ENCODE data around the gene AHNAK.

The AHNAK gene

DNA sequence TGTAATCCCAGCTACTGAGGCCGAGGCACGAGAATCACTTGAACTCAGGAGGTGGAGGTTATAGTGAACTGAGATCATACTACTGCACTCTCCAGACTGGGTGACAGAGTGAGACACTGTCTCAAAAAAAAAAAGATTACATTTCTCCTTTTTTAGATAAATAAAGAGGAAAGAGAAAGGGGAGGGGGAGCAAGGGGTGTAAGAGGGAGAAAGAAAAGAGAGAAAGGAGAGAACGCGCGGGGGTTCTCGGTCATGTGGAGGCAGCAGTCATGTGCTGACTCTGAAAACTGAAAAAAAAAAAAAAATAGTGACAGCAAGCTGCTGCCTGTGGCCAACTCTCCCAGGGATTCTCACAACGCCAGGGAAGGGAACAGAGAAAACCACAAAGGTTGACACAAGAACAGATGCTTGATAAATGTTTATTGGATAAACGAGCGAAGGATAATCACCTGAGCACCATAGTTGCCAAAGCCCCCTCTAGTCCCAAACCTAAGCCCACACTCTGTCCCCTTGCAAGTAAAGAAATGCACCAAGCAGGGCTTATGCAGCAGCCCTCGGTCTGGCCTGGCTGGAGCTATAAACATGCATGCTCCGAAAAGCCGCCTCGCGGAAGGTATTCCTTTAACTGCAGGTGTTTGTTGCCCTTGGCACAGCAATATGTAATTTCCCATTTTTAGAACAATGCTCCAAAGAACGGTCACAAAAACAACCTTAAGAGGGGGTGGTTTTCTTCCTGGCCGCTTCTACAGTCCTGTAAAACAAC is 113.3 kb downstream of the AHNAK start:
- DNase-seq (ENCODE audit: low read depth): no peak
- in situ Hi-C loops (cut with HindIII; ENCODE audit: low sequenced_read_pairs): loop anchor here (5.0 kb wide), 1 partner anchor 64 kb away; no protein-coding TSS in a partner anchor
- no peak overlapping the region for H3K4me3 ChIP-seq (ENCODE audit: low read depth, low read length)
- TF ChIP-seq, protein P1, sequence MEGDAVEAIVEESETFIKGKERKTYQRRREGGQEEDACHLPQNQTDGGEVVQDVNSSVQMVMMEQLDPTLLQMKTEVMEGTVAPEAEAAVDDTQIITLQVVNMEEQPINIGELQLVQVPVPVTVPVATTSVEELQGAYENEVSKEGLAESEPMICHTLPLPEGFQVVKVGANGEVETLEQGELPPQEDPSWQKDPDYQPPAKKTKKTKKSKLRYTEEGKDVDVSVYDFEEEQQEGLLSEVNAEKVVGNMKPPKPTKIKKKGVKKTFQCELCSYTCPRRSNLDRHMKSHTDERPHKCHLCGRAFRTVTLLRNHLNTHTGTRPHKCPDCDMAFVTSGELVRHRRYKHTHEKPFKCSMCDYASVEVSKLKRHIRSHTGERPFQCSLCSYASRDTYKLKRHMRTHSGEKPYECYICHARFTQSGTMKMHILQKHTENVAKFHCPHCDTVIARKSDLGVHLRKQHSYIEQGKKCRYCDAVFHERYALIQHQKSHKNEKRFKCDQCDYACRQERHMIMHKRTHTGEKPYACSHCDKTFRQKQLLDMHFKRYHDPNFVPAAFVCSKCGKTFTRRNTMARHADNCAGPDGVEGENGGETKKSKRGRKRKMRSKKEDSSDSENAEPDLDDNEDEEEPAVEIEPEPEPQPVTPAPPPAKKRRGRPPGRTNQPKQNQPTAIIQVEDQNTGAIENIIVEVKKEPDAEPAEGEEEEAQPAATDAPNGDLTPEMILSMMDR (IDR thresholded peaks at IDR 0.05; ENCODE audit: low read depth, low read length, missing control alignments): no peak

DNA sequence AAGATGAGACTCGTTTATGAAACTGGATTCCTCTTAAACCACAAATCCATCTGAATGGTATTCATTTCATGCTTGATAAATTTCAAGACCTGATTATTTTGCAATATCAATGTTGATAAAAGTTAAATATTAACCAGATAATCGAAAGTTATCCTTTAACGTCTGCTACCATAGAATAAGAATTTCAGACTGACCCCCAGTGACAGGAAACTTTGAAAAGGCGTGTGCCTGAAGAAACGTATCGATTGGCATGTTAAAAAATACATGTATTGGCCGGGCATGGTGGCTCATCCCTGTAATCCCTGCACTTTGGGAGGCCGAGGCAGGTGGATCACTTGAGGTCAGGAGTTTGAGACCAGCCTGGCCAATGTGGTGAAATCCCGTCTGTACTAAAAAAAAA is 113.9 kb downstream of the AHNAK start:
- in situ Hi-C loops (cut with HindIII; ENCODE audit: low sequenced_read_pairs): loop anchor here (5.0 kb wide), 1 partner anchor 65 kb away; no protein-coding TSS in a partner anchor
- TF ChIP-seq, protein P1 (IDR thresholded peaks at IDR 0.05; ENCODE audit: low read depth, low read length, missing control alignments): no peak
- DNase-seq (ENCODE audit: low read depth): no peak
- no peak overlapping the region for H3K4me3 ChIP-seq (ENCODE audit: low read depth, low read length)

DNA sequence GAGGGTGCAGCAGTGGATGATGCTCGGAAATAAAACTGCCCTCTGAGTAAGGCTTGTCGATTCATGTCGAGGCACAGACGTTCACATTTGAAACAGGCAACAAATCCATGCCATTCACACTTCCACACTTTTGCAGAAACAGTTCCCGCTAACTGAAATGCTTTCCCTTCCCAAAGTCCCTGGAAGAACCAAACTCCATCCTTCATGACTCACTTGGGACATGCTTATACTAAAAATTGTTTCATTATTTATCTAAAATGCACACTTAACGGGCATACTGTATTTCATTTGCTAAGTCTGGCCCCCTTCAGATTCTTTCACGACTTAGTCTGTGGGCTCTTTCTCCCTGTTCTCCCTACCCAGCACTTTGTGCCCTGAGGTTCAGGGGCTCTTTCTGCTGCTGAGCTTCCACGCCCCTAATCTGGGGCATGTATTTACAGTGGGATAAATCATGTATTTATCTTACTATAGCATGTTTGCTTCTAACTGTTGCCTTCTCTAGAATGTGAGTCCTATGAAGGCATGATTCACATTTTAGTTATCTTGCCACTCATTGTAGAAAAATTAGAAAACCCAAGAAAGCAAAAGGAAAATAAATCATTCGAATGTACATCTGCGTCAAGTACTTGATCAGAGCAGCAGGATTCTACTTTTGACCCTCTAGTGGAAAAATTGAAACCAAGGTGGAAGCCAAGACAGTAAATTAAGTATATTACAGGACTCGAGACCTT is 115.3 kb downstream of the AHNAK start:
- DNase-seq (ENCODE audit: low read depth): no peak
- TF ChIP-seq, protein P1 (IDR thresholded peaks at IDR 0.05; ENCODE audit: low read depth, low read length, missing control alignments): no peak
- in situ Hi-C loops (cut with HindIII; ENCODE audit: low sequenced_read_pairs): loop anchor here (5.0 kb wide), 1 partner anchor 66 kb away; no protein-coding TSS in a partner anchor
- no peak overlapping the region for H3K4me3 ChIP-seq (ENCODE audit: low read depth, low read length)

DNA sequence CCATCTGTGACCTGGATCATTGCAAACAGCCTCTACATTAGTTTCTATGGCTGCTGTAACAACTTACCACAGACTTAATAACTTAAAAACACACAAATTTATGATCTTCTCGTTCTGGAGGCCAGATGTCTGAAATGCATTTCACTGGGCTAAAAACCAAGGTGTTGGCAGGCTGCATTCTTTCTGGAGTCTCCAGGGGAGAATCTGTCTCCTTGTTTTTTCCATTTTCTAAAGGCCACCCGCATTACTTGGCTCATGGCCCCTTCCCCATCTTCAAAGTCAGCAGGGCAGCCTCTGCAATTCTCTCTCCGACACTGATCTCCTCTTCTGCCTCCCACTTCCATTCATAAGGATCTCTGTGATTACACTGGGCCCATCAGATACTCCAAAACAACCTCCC is 116.2 kb downstream of the AHNAK start:
- no peak overlapping the region for H3K4me3 ChIP-seq (ENCODE audit: low read depth, low read length)
- in situ Hi-C loops (cut with HindIII; ENCODE audit: low sequenced_read_pairs): loop anchor here (5.0 kb wide), 1 partner anchor 67 kb away; no protein-coding TSS in a partner anchor
- TF ChIP-seq, protein P1 (IDR thresholded peaks at IDR 0.05; ENCODE audit: low read depth, low read length, missing control alignments): no peak
- no peak for DNase-seq (ENCODE audit: low read depth)

DNA sequence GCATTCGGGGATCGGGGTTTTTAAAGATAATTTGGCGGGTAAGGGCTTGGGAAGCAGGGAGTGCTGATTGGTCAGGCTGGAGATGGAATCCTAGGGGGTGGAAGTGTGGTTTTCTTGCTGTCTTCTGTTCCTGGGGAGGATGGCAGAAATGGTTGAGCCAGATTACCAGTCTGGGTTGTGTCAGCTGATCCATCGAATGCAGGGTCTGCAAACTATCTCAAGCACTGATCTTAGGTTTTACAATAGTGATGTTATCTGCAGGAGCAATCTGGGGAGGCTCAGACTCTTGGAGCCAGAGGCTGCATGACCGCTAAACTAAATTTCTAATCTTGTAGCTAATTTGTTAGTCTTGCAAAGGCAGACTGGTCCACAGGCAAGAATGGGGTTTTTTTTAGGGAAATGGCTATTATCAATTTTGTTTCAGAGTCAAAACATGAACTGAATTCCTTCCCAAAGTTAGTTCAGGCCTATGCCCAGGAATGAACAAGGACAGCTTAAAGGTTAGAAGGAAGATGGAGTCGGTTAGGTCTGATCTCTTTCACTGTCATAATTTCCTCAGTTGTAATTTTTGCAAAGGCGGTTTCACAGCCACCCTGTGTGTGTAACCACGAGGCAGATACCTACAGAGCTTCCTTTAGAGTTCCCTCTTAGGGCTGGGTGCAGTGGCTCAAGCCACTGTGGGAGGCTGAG is 117.6 kb downstream of the AHNAK start:
- no peak overlapping the region for H3K4me3 ChIP-seq (ENCODE audit: low read depth, low read length)

More for the DNA sequence above, 117.6 kb downstream of the AHNAK start:
- TF ChIP-seq, protein P1 (IDR thresholded peaks at IDR 0.05; ENCODE audit: low read depth, low read length, missing control alignments): no peak
- DNase-seq (ENCODE audit: low read depth): no peak
- in situ Hi-C loops (cut with HindIII; ENCODE audit: low sequenced_read_pairs): no loop called here
